ENCODE results near the gene SPATC1L.

SPATC1L gene

DNA sequence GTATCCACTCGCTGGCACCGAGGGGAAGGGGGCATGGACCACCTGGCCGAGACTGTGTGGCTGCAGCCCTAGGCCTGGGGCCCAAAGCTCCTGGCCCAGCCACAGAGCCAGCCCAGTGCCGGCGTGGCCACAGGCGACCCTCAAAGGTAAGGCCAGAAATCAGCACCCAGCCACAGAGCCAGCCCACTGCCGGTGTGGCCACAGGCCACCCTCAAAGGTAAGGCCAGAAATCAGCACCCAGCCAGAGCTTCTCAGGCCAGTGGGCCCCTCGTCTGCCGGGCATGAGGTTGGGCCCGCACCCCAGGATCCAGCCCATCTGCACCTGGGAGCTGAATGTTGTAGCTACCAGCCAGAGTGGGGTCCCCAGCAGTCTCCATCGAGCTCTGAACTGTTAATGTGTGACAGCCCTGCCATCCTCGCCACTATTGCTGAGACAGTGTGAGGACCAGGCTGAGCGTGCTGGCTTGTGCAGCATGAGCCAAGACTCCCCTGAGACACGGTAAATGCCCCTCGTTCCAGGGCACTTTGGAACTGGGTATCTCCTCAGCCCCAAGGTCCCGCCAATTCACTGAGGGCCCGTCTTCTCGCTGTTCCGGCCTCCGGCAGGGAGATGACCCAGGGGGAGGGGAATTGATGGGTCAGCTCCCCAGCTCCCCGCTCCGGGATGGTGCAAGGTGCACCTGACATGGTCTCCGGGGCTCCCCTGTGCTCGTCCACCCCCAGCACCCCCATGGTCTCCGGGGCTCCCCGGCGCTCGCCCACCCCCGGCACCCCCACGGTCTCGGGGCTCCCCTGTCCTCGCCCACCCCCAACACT, 24.2 kb downstream of the SPATC1L start:
- no peak for DNase-seq

DNA sequence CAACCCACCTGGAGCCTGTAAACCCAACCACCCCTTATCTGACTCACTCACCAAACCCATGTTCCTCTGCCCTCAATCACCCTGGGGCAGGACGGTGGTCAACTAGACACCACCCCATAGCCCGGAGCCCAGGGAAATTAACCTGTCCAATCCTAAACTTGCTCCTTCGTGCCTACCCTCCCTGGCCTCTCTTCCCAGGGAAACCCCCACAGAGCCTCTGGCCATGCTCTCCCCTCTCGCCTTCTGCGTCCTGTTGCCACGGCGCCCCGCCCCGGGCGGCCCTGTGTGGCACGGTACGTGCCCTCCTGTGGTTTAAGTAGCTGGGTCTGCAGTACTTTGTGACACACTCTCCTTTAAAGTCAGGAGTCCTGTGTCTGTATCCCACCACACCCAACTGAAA, 24.9 kb downstream of the SPATC1L start:
- no peak for DNase-seq

DNA sequence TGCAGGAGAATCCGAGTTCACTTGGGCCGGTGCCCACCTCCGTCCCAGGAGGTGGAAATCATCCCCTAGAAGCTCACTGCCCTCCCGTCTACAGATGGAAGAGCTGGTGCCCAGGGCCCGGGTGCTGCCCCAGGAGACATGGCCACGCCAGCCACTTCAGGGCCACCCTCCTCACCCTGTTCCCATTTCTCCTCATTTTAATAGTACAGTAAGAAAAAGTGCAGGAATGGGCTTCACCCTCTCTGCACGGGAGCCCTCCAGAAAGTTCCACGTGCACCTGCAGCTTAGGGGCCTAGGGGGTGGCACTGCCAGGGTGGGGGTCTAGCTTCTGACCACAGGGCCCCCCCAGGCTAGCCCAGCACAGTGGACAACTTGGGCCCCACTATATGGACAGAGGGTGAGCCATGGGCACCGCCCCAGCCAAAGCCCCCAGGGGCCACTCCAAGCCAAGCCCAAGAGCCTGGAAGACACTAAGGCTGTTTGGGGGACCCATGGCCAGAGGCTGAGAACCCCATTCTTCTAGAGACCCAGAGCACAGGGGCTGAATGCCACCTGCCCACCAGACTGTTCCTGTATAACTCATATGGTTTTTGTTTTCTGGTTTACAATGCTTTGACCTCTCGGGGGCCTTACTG, 25.5 kb downstream of the SPATC1L start:
- no peak for DNase-seq

DNA sequence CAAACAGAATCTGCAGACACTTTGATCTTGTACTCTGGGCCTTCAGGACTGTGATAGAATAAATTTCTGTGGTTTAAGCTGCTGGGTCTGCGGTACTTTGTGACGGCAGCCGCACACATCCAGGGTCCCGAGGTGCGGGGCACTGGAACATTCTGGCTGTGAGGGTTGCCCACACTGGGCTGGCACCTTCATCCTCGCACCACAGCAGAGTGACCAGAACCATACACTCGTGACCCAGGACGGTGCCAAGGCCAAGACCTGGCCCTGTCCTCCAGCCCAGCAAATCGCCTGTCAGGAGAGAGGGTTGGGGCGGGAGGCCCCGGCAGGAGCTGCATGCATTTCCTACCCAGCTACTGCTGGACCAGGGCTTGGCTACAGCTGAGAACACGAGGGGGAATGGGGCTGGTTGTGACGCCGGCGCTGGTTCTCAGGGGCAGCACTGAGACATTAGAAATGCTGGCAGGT, 26.2 kb downstream of the SPATC1L start:
- DNase-seq: no peak

DNA sequence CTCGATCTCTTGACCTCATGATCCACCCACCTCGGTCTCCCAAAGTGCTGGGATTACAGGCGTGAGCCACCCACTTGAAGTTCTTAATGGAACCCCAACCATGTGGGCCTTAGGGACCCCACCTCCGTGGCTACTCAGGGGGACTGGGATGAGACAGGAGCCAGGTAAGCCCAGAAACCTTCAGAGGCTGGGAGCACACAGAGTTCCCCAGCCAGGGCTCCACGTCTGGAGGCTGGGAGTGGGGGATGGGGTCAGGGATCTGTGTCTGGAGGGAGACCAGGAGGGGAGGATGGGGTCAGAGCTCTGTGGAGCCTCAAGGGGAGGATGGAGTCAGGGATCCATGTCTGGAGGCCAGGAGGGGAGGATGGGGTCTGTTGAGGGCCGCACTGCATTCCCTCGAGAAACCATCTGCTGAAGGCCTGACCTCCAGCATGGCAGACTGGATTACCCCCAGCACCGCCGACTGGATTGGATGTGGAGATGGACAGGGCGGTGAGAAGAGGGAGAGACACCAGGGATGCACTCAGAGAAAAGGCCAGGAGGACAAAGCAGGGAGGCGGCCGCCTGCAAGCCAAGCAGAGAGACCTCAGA, 26.8 kb downstream of the SPATC1L start:
- no peak for DNase-seq

DNA sequence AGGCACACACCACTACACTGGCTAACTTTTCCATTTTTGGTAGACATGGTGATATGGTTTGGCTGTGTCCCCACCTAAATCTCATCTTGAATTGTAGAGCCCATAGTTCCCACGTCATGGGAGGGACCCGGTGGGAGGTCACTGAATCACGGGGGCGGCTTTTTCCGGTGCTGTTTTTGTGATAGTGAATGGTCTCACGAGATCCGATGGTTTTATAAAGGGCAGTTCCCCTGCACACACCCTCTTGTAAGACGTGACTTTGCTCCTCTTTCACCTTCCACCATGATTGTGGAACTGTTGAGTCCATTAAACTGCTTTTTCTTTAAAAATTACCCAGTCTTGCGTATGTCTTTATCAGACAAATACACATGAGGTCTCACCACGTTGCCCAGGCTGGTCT, 27.6 kb downstream of the SPATC1L start:
- DNase-seq: no peak

DNA sequence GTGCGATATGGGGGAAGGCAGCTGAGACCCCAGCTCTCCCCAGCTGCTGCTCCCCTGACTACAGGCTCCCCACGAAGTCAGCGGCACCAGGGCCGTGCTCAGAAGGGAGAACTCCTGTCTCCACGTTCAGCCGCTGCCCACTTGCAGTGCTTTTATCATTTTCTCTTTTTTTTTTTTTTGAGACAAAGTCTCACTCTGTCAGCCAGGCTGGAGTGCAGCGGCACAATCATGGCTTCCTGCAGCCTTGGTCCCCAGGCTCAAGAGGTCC, 27.9 kb downstream of the SPATC1L start:
- no peak for DNase-seq

DNA sequence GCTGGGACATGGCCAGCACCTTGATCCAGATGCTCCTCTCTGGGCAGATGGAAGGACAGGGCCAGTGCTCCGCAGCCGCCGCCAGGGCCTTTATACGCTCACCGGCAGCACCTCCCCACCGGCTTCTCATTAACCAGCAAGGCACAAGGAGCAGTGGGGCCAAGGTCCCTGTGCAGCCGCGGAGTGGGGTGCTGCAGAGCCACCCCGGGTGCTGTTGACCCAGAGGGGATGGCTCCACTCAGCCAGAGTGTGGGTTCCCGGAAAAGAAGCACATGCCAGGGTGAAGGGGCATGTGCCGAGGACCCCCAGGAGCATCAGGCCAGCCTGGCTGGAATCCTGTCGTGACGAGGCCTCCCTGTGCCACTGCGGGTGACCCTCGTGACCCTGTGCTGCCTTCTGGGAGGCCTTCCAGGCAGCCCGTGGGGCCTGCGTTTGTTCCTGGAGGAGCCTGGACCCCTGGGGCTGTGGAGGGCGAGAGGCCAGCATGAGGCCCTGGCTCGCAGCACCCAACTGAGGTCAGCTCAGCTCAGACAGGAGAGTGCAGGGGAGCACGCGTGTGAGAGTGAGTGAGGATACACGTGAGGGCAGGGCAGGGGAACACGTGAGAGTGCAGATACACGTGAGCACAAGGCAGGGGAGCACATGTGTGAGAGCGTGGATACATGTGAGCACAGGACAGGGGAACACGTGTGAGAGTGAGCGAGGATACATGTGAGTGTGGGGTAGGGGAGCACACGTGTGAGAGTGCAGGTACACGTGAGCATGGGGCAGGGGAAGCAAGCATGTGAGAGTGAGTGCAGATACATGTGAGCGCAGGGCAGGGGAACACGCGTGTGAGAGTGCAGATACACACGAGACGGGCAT, 28.5 kb downstream of the SPATC1L start, which contains the start of gene FTCD:
TSS of gene FTCD (minus strand) at position 66 of the 864 bp plus-strand sequence. CDS start at position 10, 56 bp downstream.
- no peak for DNase-seq

DNA sequence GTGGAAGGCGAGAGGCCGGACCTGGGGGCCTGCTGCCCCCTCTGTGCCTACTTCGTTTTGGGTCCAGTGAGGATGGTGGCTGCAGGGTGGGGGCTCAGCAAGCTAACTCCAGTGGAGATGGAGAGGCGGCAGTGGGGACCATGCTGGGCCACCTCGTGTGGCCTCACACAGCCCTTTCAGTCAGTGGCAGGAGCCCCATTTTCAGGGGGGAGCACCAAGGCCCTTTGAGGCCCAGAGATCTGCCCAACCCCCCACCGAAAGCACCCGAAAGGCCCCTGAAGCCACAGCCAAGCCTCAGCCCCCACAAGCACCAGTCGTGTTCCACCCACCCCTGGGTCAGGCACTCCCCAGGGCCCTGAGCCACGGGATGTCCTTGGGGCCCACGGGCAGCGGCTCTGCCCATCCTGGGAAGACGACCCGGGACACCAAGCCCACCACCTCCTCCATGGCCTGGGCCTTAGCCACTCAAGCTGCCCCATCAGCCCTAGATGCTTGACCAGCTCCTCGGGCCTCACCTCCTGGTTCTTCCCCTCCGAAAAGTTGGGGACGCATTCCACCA, 29.2 kb downstream of the SPATC1L start:
- DNase-seq: no peak

DNA sequence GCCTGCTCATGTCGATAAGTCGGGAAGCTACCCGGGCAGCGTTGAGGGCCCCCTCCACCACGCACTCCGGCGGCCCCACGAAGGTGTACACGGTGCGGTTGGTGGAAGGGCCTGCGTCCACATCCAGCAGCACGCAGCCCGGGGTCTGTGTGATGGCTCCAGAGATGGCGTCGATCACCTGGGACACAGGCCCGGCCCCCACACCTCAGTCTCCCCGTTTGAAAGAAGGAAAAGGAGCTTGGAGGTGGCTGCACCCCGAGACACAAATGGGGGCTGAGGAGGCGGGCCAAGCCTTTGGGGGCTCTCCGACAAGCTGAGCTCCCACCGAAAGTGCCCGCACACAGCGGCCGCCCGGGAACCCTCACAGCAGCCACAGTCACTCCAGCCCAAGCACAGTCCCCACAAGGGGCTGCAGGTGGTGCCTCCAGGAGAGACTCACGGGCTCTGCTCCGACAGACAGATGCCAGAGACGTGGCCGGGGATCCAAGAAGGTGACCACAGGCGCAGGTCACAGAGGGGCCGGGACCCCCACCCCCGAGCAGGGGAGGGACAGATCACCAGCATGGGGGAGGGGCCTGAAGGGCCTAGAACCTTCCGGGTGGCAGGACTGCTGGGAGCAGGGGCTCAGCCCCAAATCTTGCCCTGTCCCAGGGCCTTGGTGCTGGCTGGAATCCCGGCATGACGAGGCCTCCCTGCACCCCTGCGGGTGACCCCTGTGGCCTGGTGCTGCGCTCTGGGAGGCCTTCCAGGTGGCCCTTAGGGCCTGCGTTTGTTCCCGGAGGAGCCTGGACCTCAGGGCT, 29.9 kb downstream of the SPATC1L start:
- DNase-seq: peak; percentile 6

DNA sequence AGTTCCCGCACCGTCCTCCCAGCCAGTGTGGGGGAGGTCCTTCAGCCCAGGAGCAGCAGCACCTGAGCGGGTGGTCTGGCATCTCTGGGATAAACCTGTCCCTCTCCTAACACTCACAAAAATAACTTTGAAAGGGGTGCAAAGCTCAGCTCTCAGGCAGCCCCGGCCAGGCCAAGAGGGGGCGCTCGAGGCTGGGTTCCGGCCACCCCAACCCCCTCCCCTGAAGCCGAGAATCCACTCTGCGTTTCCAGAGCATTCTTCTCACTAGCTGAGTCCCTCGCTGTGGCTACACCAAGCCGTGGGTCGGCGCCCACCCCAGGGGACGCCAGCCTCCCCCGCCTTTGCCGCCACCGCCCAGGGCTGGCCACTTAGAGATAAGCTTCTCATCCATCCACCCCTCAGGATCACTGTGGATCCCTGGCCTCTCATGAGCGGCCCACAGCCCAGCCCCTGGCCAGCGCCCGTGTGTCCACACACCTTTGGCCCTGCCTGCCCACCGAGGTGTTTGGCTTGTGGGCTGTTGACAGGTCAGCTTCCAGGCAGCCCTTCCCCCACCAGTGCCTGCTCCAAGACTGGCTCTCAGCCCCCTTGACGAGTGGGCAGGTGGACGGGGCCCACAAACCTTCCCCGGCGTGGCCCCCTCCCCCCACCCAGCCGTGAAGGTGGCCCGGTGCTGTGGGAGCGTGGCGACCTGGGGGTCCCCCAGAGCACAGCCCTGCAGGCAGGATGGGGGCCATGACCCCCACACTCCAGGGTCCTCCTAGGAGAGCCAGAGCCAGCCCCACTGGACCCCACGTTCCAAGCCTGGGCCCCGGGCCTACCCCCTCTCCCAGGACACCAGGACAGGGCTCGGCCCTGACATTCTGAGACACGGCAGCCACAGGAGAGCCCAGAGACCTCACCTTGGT, 30.8 kb downstream of the SPATC1L start:
- DNase-seq: peak; percentile 51

DNA sequence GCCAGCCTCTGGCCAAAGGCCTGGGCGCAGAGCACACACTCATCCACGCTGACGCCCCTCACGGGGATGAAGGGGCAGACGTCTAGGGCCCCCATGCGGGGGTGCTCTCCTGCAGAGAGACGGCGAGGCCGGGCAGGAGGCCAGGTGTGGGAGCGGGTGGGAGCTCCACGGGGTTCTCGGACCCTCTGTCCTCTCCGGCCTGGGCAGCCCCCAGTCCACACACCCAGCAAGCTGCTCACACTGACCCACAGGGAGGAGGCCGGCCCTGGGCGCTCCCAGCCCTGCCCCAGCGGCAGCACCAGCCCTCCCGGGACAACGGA, 31.4 kb downstream of the SPATC1L start:
- DNase-seq: peak; percentile 4

DNA sequence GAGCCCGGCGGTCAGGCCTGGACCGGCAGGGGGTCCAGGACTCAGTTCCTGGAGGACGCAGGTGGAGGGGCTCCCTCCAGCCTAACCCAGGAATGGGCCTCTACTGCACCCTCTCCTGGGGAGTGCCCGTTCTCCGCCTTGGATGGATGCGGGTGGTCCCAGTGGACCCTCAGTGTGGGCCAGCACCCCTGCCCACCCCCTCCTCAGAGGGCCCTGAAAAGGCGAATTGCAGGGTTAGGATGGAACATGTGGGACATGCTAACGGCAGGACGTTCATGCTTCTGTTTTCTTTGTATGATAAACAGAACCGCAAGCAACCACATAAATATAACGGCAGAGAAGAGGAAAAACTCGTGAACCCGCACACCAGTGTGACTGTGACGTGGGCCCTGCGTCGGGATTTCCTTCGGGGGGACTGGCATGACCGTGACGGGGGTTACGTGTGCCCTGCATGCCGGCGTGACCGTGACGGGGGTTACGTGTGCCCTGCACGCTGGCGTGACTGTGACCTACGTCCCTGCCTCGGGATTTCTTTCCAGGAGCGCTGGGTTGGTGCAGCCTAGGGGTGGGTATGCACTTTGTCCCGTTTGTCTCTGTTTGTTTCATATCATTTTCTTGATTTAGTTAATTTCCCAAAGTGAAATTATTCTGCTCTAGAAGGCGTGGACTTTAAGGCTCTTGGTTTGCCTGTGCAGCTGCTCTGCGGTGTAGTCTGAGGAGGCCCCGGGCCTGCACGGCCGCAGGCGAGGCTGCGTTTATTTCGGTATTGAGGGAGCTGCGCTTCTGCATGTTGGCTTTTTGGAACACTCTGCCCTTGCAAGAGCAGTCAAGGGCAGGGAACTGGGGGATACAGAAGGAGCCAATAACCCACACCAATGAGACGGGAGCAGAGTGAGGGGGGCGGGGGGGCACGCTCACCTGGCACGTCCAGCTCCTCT, 32.0 kb downstream of the SPATC1L start:
- peak; percentile 8 for DNase-seq

DNA sequence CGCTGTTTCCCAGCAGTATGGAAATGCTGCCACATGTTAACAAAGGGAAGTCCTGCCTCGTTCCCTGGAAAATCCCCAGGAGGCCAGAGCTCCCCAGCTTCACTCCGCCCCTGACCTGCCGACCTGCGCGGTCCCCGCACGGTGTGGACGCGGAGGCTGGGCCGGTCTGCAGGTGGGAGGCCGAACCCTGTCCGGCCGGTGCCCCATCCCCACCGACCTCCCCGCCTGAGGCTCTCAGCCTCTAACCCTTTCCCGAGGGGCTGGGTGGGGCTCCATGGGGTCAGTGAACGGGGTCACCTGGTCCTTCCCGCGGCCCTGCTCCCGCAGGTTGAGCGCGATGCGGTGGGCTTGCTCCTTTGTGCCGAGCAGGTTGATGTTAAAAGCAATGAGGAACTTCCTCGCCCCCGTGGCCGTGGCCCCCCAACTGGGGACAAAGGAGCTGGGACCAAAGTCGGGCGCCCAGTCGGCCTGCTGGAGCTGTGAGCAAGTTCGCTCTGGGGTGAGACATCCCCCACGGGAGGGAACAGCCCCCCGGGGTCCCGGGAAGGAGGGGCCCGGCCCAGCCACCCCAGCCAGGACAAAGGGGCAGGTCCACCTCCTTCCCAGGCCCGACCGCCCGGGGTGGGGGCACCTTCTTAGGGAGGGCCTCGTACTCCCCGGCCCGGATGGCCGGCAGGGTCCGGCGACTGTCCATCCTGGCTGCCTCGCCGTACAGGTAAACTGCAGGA, 32.8 kb downstream of the SPATC1L start:
- DNase-seq: peak; percentile 6

DNA sequence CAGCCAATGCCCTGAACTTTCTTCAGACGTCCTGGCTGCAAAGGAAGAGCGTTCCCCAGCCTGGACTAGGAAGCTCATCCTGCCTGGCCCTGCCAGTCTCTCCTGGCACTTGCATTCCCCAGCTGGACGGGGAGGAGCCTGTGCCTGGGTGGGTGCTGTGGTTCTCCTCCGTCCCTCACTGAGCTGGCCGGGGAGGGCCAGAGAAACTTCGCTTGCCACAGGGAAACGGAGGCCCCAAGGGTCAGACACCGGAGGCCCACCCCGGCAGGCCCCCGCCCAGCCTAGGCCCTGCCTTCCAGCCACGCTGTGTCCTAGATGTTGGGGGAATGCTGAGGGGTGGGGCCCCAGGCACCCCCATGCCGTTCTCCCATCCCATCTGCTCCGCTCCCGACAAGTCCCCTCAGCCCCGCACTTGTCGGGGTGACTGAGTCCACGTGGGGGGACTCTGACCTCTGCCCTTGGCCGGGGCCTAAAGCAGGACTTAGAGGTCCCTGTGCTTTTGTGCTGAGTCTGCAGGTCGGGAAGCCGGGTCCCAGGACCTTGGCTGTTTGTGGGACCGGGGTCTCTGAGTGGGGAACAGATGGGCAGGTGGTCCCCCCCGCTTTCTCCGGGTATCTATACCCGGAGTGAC, 33.7 kb downstream of the SPATC1L start:
- DNase-seq: peak; percentile 8

DNA sequence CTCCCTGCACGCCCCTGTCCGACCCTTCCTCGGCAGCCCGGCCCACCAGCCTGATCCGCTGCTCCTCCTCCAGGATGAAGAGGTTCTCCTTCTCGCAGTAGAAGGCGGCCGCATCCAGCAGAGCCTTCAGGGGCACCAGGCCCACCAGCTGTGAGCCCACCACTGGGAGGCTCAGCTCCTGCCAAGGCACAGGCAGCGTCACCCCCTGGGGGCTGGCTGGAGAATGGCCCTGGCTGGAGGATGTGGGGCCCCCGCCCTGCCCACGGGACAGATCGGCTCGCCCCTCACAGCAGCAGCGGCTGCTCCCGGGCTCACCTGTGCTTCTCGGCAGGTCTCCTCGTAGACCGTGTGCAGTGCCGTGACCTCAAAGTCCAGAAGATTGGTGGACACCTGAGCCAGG, 34.2 kb downstream of the SPATC1L start:
- peak; percentile 3 for DNase-seq

DNA sequence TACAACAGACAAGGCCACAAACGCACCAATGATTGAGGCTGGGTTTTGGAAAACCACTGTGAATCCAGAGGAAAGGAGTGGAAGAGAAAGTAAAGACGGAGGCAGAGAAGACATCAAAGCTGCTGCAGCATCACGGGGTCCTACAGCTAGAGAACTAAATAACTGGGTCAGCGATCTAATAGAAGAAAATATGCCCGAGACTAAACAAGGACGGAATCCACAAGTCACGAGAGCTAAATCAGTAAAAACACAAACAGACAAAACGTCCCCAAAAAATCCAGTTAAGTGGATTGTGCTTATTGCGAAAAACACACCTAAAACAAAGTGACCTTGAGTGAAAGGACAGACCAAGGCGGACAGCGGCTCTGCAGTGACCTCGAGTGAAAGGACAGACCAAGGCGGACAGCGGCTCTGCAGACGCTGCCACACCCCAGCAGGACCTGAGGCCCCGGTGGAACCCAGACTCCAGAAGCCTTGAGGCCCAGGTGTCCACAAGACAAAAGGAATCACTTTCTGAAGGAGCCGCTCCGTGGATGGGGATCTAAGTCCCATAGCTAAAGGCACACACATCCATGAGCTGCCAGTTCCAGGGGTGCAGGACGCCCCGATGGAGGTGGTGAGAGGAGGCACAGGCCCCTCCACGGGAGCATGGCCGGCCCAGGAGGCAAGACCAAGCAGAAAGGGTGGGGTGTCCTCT, 34.9 kb downstream of the SPATC1L start:
- no peak for DNase-seq

DNA sequence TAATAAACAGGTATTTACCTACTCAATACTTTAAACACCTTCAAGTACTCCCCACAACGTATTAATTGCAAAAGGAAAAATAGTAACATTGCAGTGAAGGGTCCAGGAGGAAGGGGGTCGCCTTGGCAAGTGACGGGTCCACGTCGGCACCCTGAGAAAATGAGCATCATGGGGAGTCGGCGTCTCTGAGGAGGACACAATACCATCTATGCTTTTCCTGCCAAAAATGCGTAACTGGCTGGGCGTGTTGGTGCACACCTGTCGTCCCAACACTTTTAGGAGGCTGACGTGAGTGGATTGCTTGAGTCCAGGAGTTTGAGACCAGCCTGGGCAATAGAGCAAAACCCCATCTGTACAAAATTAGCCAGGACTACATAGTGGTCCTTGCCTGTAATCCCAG, 36.2 kb downstream of the SPATC1L start:
- DNase-seq: no peak

Measured in activated naive CD4-positive, alpha-beta T cell treated with anti-CD3 and anti-CD28 coated beads, Interleukin-2, amount 50 U/mL, for 16 hours (primary cell).